Activated T-cell treated with anti-CD3 and anti-CD28 coated beads, Interleukin-2, amount 50 U/mL, for 24 hours (primary cell): ENCODE data around the gene ADGRB2.

Experiments used
- DNase-seq: peaks from one replicate; pipeline ENCODE4 v3.0.0-alpha.2; 2020
- H3K27ac Mint-ChIP-seq: 2 replicates; pipeline ENCODE4 v1.8.0; 2020; ENCODE audit warnings: mild to moderate bottlenecking, mixed read lengths
- H3K27me3 Mint-ChIP-seq: 2 replicates; pipeline ENCODE4 v1.8.0; 2020; ENCODE audit warnings: mixed read lengths
- H3K36me3 Mint-ChIP-seq: 2 replicates; pipeline ENCODE4 v1.8.0; 2020; ENCODE audit warnings: low read depth, mixed read lengths
- H3K4me1 Mint-ChIP-seq: 2 replicates; pipeline ENCODE4 v1.8.0; 2020; ENCODE audit warnings: low read depth, mixed read lengths
- H3K4me3 Mint-ChIP-seq: 2 replicates; pipeline ENCODE4 v1.8.0; 2020; ENCODE audit warnings: mild to moderate bottlenecking, moderate library complexity, mixed read lengths
- H3K9me3 Mint-ChIP-seq: 2 replicates; pipeline ENCODE4 v1.8.0; 2020; ENCODE audit warnings: mixed read lengths

Gene ADGRB2

DNA sequence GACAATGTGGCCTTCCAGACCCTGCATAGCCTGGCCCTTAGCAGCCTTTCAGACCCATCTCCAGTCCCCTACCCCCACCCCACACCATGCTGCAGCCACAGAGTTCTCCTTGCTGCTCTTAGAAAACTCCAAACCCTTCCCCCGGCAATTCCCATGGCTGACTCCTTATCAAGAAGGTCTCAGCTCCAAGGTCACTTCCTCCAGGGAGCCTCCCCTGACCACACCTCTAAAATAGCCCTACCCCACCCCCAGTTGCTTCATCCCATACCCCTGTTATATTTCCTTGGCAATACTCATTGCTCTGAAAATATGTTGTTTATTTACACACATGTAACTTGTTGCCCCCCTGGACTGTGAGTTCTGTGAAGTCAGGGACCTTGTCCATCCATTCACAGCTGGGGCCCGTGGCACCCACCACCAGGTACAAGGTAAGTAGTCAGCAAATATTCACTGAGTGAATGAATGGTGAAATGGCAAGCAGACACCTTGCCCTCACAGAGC lies 4.3 kb upstream of the ADGRB2 start:
- no peak for DNase-seq
- H3K27ac Mint-ChIP-seq = peak overlapping the region; percentile 60
- H3K27me3 Mint-ChIP-seq = peaks cover 21% of the 10 kb centered on the region
- H3K9me3 Mint-ChIP-seq = no peaks in the 10 kb centered on the region
- no peaks in the 10 kb centered on the region for H3K36me3 Mint-ChIP-seq
- H3K4me1 Mint-ChIP-seq = peaks cover 51% of the 10 kb centered on the region
- no peak overlapping the region for H3K4me3 Mint-ChIP-seq

- DNase-seq = no peak
- no peak overlapping the region for H3K27ac Mint-ChIP-seq
- H3K36me3 Mint-ChIP-seq = no peaks in the 10 kb centered on the region
- no peak overlapping the region for H3K4me3 Mint-ChIP-seq
- H3K9me3 Mint-ChIP-seq = no peaks in the 10 kb centered on the region
- peaks cover 22% of the 10 kb centered on the region for H3K27me3 Mint-ChIP-seq
- peaks cover 50% of the 10 kb centered on the region for H3K4me1 Mint-ChIP-seq
Measured at GRCh38 chr1:31767225-31767624, 3.1 kb upstream of the ADGRB2 start.

- H3K4me3 Mint-ChIP-seq = no peak overlapping the region
- no peak overlapping the region for H3K27ac Mint-ChIP-seq
- H3K36me3 Mint-ChIP-seq = no peaks in the 10 kb centered on the region
- peaks cover 48% of the 10 kb centered on the region for H3K4me1 Mint-ChIP-seq
- H3K27me3 Mint-ChIP-seq = peaks cover 29% of the 10 kb centered on the region
- H3K9me3 Mint-ChIP-seq = no peaks in the 10 kb centered on the region
- DNase-seq = no peak
Measured at GRCh38 chr1:31765516-31765915, 1.4 kb upstream of the ADGRB2 start.

DNA sequence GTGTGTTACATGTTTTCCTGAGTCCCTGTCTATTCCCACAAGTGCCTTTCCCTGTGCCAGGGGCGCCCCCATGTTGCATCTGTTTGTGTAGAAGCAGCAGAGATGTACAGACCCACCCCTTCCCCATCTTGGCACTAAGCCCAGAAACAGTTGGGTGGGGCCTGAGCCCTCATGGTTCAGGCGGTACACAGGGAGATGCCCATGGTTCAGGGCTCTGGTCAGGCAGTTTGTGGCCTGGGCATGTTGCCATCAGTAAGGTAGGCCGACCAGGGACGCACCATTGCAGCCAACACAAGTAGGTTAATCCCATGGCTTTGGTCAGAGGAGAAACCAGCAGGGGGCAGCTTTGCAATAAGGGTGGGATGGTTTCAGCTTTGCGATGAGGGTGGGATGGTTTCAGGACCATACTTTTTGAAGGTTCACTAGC lies 914 bp upstream of the ADGRB2 start:
- H3K27me3 Mint-ChIP-seq = peaks cover 31% of the 10 kb centered on the region
- H3K4me1 Mint-ChIP-seq = peaks cover 46% of the 10 kb centered on the region
- no peak overlapping the region for H3K4me3 Mint-ChIP-seq
- H3K9me3 Mint-ChIP-seq = no peaks in the 10 kb centered on the region
- no peak overlapping the region for H3K27ac Mint-ChIP-seq
- DNase-seq = no peak
- no peaks in the 10 kb centered on the region for H3K36me3 Mint-ChIP-seq

DNA sequence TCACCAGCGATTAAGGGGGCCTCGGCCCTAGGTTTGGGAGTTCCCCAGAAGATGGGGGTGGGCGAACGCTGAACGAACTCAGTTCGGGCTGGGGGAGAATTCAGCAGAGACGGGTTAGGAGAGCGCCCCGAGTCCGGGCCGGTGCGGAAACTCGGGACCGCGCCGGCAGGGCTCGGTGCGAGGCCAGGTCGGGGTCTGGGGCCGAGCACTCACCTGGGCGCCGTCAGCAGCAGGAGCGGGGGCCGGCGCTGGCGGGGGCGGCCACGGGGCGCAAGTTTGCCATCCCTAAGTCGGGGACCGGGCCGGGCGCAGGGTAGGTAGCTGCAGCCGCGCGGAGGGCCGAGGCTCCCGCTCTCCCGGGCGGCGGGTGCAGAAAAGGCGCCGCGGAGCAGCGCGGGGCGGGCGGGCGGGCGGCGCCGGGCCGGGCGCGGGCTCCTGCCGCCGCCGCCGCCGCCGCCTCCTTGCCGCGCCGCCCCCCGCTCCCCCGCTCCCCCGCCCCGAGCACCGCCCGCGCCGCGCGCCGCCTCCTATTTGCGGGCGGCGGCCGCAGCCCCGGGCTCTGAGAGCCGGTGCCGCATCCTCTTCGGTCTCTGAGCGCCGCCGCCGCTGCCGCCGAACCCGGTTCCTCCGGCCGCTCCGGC lies 349 bp downstream of the ADGRB2 start:
- Mint-ChIP-seq H3K4me3 (peak overlapping the region; percentile 66), H3K27me3 (peaks cover 39% of the 10 kb centered on the region), H3K36me3 (no peaks in the 10 kb centered on the region), H3K9me3 (no peaks in the 10 kb centered on the region), H3K4me1 (peaks cover 35% of the 10 kb centered on the region), H3K27ac (no peak overlapping the region)
- DNase-seq = no peak

- Mint-ChIP-seq H3K27ac (no peak overlapping the region), H3K27me3 (peaks cover 39% of the 10 kb centered on the region), H3K9me3 (no peaks in the 10 kb centered on the region)
Measured at GRCh38 chr1:31762726-31763670, 1.1 kb downstream of the ADGRB2 start.

DNA sequence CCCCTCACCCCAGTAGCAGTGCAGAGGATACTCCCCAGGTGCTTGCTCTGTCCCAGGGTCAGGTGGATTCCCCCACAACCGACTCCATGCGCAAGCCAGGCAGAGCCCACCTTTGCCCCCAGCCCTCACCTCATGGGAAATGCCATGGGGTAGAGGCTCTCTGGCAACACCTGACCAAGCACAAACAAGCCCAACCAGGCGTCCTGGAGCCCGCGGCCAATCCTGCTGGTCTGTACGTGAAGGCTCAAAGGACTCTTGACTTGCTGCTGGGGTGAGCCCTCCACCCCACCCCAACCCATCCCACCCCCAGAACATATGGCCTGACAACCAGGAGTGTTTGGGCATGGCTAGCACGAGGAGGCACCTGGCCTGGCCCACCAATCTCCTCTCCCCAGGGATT lies 1.8 kb downstream of the ADGRB2 start:
- no peaks in the 10 kb centered on the region for H3K36me3 Mint-ChIP-seq
- no peak overlapping the region for H3K4me3 Mint-ChIP-seq
- no peak overlapping the region for H3K27ac Mint-ChIP-seq
- peaks cover 39% of the 10 kb centered on the region for H3K27me3 Mint-ChIP-seq
- peaks cover 30% of the 10 kb centered on the region for H3K4me1 Mint-ChIP-seq
- no peak for DNase-seq
- no peaks in the 10 kb centered on the region for H3K9me3 Mint-ChIP-seq

More at GRCh38 chr1:31762726-31763670, 1.1 kb downstream of the ADGRB2 start:
- Mint-ChIP-seq H3K4me3 (peak overlapping the region; percentile 66), H3K4me1 (peaks cover 30% of the 10 kb centered on the region), H3K36me3 (no peaks in the 10 kb centered on the region)
- peak; percentile 81 for DNase-seq

DNA sequence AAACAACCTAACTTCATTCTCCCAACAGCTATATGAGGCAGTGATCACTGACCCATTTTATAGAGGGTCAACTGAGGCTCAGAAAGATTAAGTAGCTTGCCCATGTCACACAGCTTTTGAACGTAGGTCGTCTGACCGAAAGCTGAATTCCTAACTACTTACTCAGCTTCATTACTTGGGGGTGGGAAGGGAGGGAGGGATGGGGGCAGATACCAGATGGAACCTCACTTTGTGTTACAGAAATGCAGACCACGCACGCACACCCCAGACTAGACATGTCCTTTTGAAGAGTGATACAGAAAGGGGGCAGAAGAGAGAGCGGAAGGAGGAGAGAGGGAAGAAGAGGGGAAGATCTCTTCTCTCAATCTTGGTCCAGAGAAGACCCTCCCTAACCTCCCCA lies 2.3 kb downstream of the ADGRB2 start:
- Mint-ChIP-seq H3K36me3 (no peaks in the 10 kb centered on the region), H3K27ac (no peak overlapping the region), H3K4me1 (peaks cover 30% of the 10 kb centered on the region), H3K4me3 (no peak overlapping the region), H3K27me3 (peaks cover 39% of the 10 kb centered on the region), H3K9me3 (no peaks in the 10 kb centered on the region)
- DNase-seq = no peak

GRCh38 chr1:31760471-31761470 lies 3.4 kb downstream of the ADGRB2 start:
- peak; percentile 73 for DNase-seq
- peaks cover 30% of the 10 kb centered on the region for H3K4me1 Mint-ChIP-seq
- H3K9me3 Mint-ChIP-seq = no peaks in the 10 kb centered on the region
- H3K27ac Mint-ChIP-seq = no peak overlapping the region
- peak overlapping the region; percentile 53 for H3K4me3 Mint-ChIP-seq
- H3K27me3 Mint-ChIP-seq = peaks cover 39% of the 10 kb centered on the region
- H3K36me3 Mint-ChIP-seq = no peaks in the 10 kb centered on the region

DNA sequence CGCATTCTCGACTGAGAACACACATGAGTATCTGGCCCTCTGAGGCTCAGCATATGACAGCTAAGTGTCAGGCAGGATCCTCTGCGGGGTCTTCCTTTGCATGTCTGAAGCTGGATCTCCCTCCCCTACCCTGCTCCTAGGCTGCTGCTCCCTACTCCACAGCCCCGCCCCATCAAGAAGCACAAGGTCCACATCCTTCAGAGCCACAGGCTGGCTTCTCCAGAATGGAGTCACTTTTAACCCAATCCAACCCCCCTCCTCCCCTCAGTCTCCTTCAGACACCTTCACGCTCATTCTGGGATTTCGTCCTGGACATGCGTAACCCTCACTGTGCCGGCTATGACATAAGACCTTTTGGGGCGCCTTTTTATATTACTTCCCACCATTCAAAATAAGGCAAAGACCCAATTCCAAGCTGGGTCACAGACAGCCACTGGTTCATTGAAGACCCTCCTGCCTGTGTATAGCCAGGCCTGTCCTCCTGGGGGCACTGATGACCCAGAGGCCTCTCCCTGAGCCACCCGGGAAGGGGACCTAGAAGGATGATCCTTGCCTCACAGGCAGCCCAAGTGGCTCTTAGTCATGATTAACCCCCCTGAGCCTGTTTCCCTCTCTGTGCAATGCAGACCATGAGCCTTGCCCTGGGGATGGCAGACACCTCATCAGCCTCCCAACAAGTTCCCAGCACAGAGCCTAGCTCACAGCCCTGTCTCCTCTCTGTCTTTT lies 4.7 kb downstream of the ADGRB2 start:
- no peak overlapping the region for H3K27ac Mint-ChIP-seq

GRCh38 chr1:31758823-31759222 lies 5.3 kb downstream of the ADGRB2 start:
- no peak for DNase-seq
- no peaks in the 10 kb centered on the region for H3K9me3 Mint-ChIP-seq
- no peaks in the 10 kb centered on the region for H3K36me3 Mint-ChIP-seq
- peaks cover 27% of the 10 kb centered on the region for H3K4me1 Mint-ChIP-seq
- H3K27ac Mint-ChIP-seq = no peak overlapping the region
- H3K27me3 Mint-ChIP-seq = peaks cover 32% of the 10 kb centered on the region
- no peak overlapping the region for H3K4me3 Mint-ChIP-seq

More for the DNA sequence above, 4.7 kb downstream of the ADGRB2 start:
- H3K36me3 Mint-ChIP-seq = no peaks in the 10 kb centered on the region
- DNase-seq = no peak
- peaks cover 27% of the 10 kb centered on the region for H3K4me1 Mint-ChIP-seq
- peaks cover 33% of the 10 kb centered on the region for H3K27me3 Mint-ChIP-seq
- no peaks in the 10 kb centered on the region for H3K9me3 Mint-ChIP-seq
- H3K4me3 Mint-ChIP-seq = no peak overlapping the region

DNA sequence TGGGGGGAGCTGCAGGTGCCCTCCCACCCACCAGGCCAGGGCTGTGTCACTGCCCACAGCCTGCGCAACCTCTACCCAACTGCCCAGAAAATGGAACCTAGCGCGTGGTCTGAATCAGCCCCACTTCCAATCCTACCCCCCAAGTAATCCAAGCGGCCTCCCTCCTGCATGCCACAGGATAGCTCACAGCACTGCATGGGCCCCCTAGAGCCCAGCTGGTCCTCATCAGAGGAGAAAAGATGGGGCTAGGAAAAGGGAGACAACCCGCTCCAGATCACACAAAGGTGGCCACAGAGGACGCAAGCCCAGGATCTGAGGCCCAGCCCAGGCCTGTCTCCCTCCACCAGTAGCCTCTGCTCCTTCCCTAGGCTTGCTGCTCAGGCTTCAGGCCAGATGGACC lies 6.2 kb downstream of the ADGRB2 start:
- H3K4me3 Mint-ChIP-seq = no peak overlapping the region
- H3K4me1 Mint-ChIP-seq = peaks cover 22% of the 10 kb centered on the region
- H3K36me3 Mint-ChIP-seq = no peaks in the 10 kb centered on the region
- H3K27me3 Mint-ChIP-seq = peaks cover 26% of the 10 kb centered on the region
- H3K27ac Mint-ChIP-seq = no peak overlapping the region
- no peak for DNase-seq
- H3K9me3 Mint-ChIP-seq = no peaks in the 10 kb centered on the region

GRCh38 chr1:31757204-31757679 lies 6.9 kb downstream of the ADGRB2 start:
- Mint-ChIP-seq H3K36me3 (no peaks in the 10 kb centered on the region), H3K4me3 (no peak overlapping the region), H3K27me3 (peaks cover 20% of the 10 kb centered on the region), H3K27ac (no peak overlapping the region), H3K4me1 (peaks cover 20% of the 10 kb centered on the region), H3K9me3 (no peaks in the 10 kb centered on the region)
- DNase-seq = no peak
